Astrocyte (in vitro differentiated cells and primary cell): Measurements from ENCODE around the gene ATAT1. TPM values are rescaled to one million over a fixed set of nuclear protein-coding genes. Genes with fewer than 3 reads are reported as not detected.

Source experiments
- DNase-seq: peaks from one replicate; pipeline ENCODE4 v3.0.0-alpha.2; 2010; ENCODE audit warnings: low read depth
- FAIRE-seq: peaks from 2 replicates; lab custom pipeline; 2011; peaks lifted over from hg19 to GRCh38; lab: Jason Lieb, UNC
- H2AFZ ChIP-seq: 2 replicates; pipeline ENCODE4 v1.6.0; 2012; ENCODE audit warnings: low read depth, low read length, inconsistent platforms
- H3K27ac ChIP-seq: 2 replicates; pipeline ENCODE4 v1.5.1; 2011; ENCODE audit warnings: low read depth, low read length, inconsistent platforms
- H3K27me3 ChIP-seq: 2 replicates; pipeline ENCODE4 v1.6.0; 2011; ENCODE audit warnings: low read length, inconsistent platforms; ENCODE audit not compliant: insufficient read depth
- H3K36me3 ChIP-seq: 2 replicates; pipeline ENCODE4 v1.5.1; 2011; ENCODE audit warnings: low read length, inconsistent platforms; ENCODE audit not compliant: insufficient read depth
- H3K4me1 ChIP-seq: 2 replicates; pipeline ENCODE4 v1.5.1; 2011; ENCODE audit warnings: low read length, inconsistent platforms; ENCODE audit not compliant: insufficient read depth
- H3K4me2 ChIP-seq: 2 replicates; pipeline ENCODE4 v1.6.0; 2012; ENCODE audit warnings: low read length, inconsistent platforms
- H3K4me3 ChIP-seq: 2 replicates; pipeline ENCODE4 v1.5.1; 2011; ENCODE audit warnings: low read depth, mild to moderate bottlenecking, low read length, inconsistent platforms; ENCODE audit not compliant: insufficient read depth
- H3K79me2 ChIP-seq: 2 replicates; pipeline ENCODE4 v1.6.0; 2012; ENCODE audit warnings: mild to moderate bottlenecking, low read length, inconsistent platforms; ENCODE audit not compliant: insufficient read depth
- H3K9ac ChIP-seq: 2 replicates; pipeline ENCODE4 v1.6.0; 2012; ENCODE audit warnings: mild to moderate bottlenecking, low read length, inconsistent platforms
- H3K9me3 ChIP-seq: 2 replicates; pipeline ENCODE4 v1.5.1; 2012; ENCODE audit warnings: low read depth, mild to moderate bottlenecking, low read length, inconsistent platforms; ENCODE audit not compliant: insufficient read depth
- H4K20me1 ChIP-seq: 2 replicates; pipeline ENCODE4 v1.6.0; 2012; ENCODE audit warnings: low read length, inconsistent platforms; ENCODE audit not compliant: insufficient read depth
- H3K27ac Mint-ChIP-seq: one replicate; pipeline ENCODE4 v1.8.0; 2021; ENCODE audit warnings: mild to moderate bottlenecking, mixed read lengths; ENCODE audit not compliant: unreplicated experiment
- H3K27me3 Mint-ChIP-seq: one replicate; pipeline ENCODE4 v1.8.0; 2021; ENCODE audit warnings: low read depth, mixed read lengths; ENCODE audit not compliant: unreplicated experiment
- H3K36me3 Mint-ChIP-seq: one replicate; pipeline ENCODE4 v1.8.0; 2021; ENCODE audit warnings: low read depth, mixed read lengths; ENCODE audit not compliant: unreplicated experiment
- H3K4me1 Mint-ChIP-seq: one replicate; pipeline ENCODE4 v1.8.0; 2021; ENCODE audit warnings: low read depth, mixed read lengths; ENCODE audit not compliant: unreplicated experiment
- H3K4me3 Mint-ChIP-seq: one replicate; pipeline ENCODE4 v1.8.0; 2021; ENCODE audit warnings: mild to moderate bottlenecking, moderate library complexity, mixed read lengths; ENCODE audit not compliant: unreplicated experiment
- H3K9me3 Mint-ChIP-seq: one replicate; pipeline ENCODE4 v1.8.0; 2021; ENCODE audit warnings: mild to moderate bottlenecking, mixed read lengths; ENCODE audit not compliant: unreplicated experiment
- EZH2 ChIP-seq: IDR thresholded peaks from 2 replicates; pipeline ENCODE4 v1.6.1; 2012; ENCODE audit warnings: mild to moderate bottlenecking, low read length, inconsistent platforms; ENCODE audit not compliant: insufficient read depth
- total RNA-seq: library from RNA; stranded (reverse); gene quantifications from 2 replicates; pipeline ENCODE4 v1.2.1, GENCODE V29; 2021
- TF ChIP-seq, protein P1 (sequence below): IDR thresholded peaks from 2 replicates; pipeline ENCODE4 v1.5.1; 2011; ENCODE audit warnings: low read depth, mild to moderate bottlenecking, inconsistent platforms, low read length, moderate library complexity; ENCODE audit not compliant: insufficient read depth

Gene ATAT1
- total RNA-seq, 1 donor from 2014 or later = 16.6 TPM

DNA sequence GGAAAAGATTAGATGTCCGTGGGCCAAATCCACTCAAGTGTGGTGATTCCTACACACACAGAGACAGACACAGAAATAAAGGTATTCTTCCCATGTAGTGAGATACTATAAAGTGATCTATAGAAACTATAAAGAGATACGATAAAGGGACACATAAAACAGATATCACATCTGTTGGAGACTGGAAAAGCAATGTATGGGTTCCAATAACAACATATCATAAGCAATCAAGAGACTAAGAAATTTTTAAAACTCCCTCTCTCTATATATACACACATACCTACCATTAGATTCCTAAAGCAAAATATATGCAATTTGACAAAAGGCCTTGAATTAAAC, 14.8 kb upstream of the ATAT1 start:
- Histone ChIP-seq H3K4me1 (peaks cover 34% of the 10 kb centered on the region), H4K20me1 (peaks cover 81% of the 10 kb centered on the region), H3K9me3 (no peaks in the 10 kb centered on the region), H3K9ac (no peak overlapping the region), H3K4me3 (no peak overlapping the region), H3K4me2 (peak overlapping the region; percentile 99), H3K36me3 (peaks cover 34% of the 10 kb centered on the region), H3K27me3 (no peaks in the 10 kb centered on the region), H3K79me2 (peaks cover 58% of the 10 kb centered on the region), H3K27ac (no peak overlapping the region), H2AFZ (no peak overlapping the region)
- no peak overlapping the region for H3K4me3 Mint-ChIP-seq
- no peak for TF ChIP-seq EZH2
- TF ChIP-seq, protein P1, sequence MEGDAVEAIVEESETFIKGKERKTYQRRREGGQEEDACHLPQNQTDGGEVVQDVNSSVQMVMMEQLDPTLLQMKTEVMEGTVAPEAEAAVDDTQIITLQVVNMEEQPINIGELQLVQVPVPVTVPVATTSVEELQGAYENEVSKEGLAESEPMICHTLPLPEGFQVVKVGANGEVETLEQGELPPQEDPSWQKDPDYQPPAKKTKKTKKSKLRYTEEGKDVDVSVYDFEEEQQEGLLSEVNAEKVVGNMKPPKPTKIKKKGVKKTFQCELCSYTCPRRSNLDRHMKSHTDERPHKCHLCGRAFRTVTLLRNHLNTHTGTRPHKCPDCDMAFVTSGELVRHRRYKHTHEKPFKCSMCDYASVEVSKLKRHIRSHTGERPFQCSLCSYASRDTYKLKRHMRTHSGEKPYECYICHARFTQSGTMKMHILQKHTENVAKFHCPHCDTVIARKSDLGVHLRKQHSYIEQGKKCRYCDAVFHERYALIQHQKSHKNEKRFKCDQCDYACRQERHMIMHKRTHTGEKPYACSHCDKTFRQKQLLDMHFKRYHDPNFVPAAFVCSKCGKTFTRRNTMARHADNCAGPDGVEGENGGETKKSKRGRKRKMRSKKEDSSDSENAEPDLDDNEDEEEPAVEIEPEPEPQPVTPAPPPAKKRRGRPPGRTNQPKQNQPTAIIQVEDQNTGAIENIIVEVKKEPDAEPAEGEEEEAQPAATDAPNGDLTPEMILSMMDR = no peak
- H3K27ac Mint-ChIP-seq = peak overlapping the region; percentile 42
- DNase-seq = no peak
- no peaks in the 10 kb centered on the region for H3K9me3 Mint-ChIP-seq
- H3K27me3 Mint-ChIP-seq = no peaks in the 10 kb centered on the region
- H3K4me1 Mint-ChIP-seq = peaks cover 34% of the 10 kb centered on the region
- peaks cover 18% of the 10 kb centered on the region for H3K36me3 Mint-ChIP-seq
- no peak for FAIRE-seq

DNA sequence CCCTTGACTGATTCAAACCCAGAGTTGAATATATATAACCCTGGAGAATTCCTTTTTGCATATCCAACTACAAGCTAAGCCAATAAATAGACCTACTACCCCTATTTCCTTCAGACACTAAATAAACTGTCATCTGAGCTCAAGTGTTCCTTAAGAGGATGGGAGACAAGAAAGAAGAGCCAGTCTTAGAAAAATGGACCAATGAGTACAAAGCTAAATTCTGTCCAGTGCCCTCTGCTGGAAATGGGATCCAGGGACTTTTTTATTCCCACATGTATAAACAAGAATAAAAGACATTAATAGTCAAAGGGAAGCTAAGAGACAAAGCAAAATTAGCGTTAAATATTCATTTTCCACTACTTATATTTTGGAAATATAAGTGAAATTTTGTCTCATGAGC, 14.5 kb upstream of the ATAT1 start:
- FAIRE-seq = no peak
- H3K9me3 ChIP-seq = no peaks in the 10 kb centered on the region
- Mint-ChIP-seq H3K27me3 (no peaks in the 10 kb centered on the region), H3K27ac (peak overlapping the region; percentile 42), H3K4me3 (no peak overlapping the region), H3K9me3 (peaks cover 3% of the 10 kb centered on the region), H3K4me1 (peaks cover 36% of the 10 kb centered on the region), H3K36me3 (peaks cover 21% of the 10 kb centered on the region)
- DNase-seq = peak; percentile 23
- peak overlapping the region; percentile 99 for H3K4me2 ChIP-seq
- no peak overlapping the region for H3K9ac ChIP-seq
- peaks cover 81% of the 10 kb centered on the region for H4K20me1 ChIP-seq
- H3K4me3 ChIP-seq = no peak overlapping the region
- no peaks in the 10 kb centered on the region for H3K27me3 ChIP-seq
- TF ChIP-seq, protein P1 = peak; percentile 34
- TF ChIP-seq EZH2 = no peak
- no peak overlapping the region for H2AFZ ChIP-seq
- H3K4me1 ChIP-seq = peaks cover 34% of the 10 kb centered on the region
- H3K79me2 ChIP-seq = peaks cover 61% of the 10 kb centered on the region
- peaks cover 30% of the 10 kb centered on the region for H3K36me3 ChIP-seq
- H3K27ac ChIP-seq = peak overlapping the region; percentile 0

GRCh38 chr6:30612687-30613248, 13.9 kb upstream of the ATAT1 start:
- peaks cover 3% of the 10 kb centered on the region for H3K9me3 Mint-ChIP-seq
- H3K4me3 Mint-ChIP-seq = peak overlapping the region; percentile 65
- Histone ChIP-seq H3K4me2 (peak overlapping the region; percentile 99), H3K4me3 (no peak overlapping the region), H3K36me3 (peaks cover 25% of the 10 kb centered on the region), H3K79me2 (peaks cover 57% of the 10 kb centered on the region), H3K27ac (peak overlapping the region; percentile 100), H3K9ac (peak overlapping the region; percentile 100), H4K20me1 (peaks cover 77% of the 10 kb centered on the region), H3K4me1 (peaks cover 34% of the 10 kb centered on the region), H3K27me3 (no peaks in the 10 kb centered on the region), H2AFZ (no peak overlapping the region), H3K9me3 (no peaks in the 10 kb centered on the region)
- DNase-seq = peak; percentile 83
- peak overlapping the region; percentile 49 for H3K27ac Mint-ChIP-seq
- FAIRE-seq = no peak
- no peaks in the 10 kb centered on the region for H3K27me3 Mint-ChIP-seq
- no peak for TF ChIP-seq EZH2
- TF ChIP-seq, protein P1 = no peak
- H3K36me3 Mint-ChIP-seq = peaks cover 23% of the 10 kb centered on the region
- peaks cover 36% of the 10 kb centered on the region for H3K4me1 Mint-ChIP-seq
